Midbrain (tissue), 1 donor: ENCODE data around the gene HIBADH.
A peak's percentile ranks its signal among the peaks of the same experiment; 100 is the strongest.
"Not testable (repeated sequence)": the region's sequence is repeated elsewhere in the genome, so short reads cannot be mapped to it uniquely, and the experiment has no call there.

Source experiments
- DNase-seq: peaks from one replicate; lab custom pipeline; 2025; lab: John Stamatoyannopoulos, UW

HIBADH gene

GRCh38 chr7:27547401-27547800 is 115.3 kb downstream of the HIBADH start:
- no peak for DNase-seq

GRCh38 chr7:27546610-27547009 is 116.1 kb downstream of the HIBADH start:
- no peak for DNase-seq

GRCh38 chr7:27535795-27536194 is 126.9 kb downstream of the HIBADH start:
- no peak for DNase-seq

GRCh38 chr7:27533652-27534081 is 129.0 kb downstream of the HIBADH start:
- DNase-seq: no peak

GRCh38 chr7:27532314-27532713 is 130.4 kb downstream of the HIBADH start:
- no peak for DNase-seq

GRCh38 chr7:27527348-27527714 is 135.4 kb downstream of the HIBADH start:
- DNase-seq: no peak

- no peak for DNase-seq
Measured at GRCh38 chr7:27526611-27527347, 135.9 kb downstream of the HIBADH start.

GRCh38 chr7:27526131-27526530 is 136.6 kb downstream of the HIBADH start:
- no peak for DNase-seq

GRCh38 chr7:27523321-27523720 is 139.4 kb downstream of the HIBADH start:
- no peak for DNase-seq

GRCh38 chr7:27522566-27522965 is 140.1 kb downstream of the HIBADH start:
- no peak for DNase-seq

GRCh38 chr7:27520815-27521790 is 141.6 kb downstream of the HIBADH start:
- peak; percentile 12 for DNase-seq

- no peak for DNase-seq
Measured at GRCh38 chr7:27519793-27520469, 142.8 kb downstream of the HIBADH start.

- DNase-seq: no peak
Measured at GRCh38 chr7:27518561-27519350, 143.9 kb downstream of the HIBADH start.

GRCh38 chr7:27516421-27516820 is 146.3 kb downstream of the HIBADH start:
- no peak for DNase-seq

- no peak for DNase-seq
Measured at GRCh38 chr7:27515933-27516332, 146.8 kb downstream of the HIBADH start.

- DNase-seq: no peak
Measured at GRCh38 chr7:27514861-27515260, 147.8 kb downstream of the HIBADH start.

GRCh38 chr7:27513885-27514284 is 148.8 kb downstream of the HIBADH start:
- no peak for DNase-seq

- DNase-seq: not testable (repeated sequence)
Measured at GRCh38 chr7:27511370-27511769, 151.3 kb downstream of the HIBADH start.

- DNase-seq: no peak
Measured at GRCh38 chr7:27510541-27510940, 152.1 kb downstream of the HIBADH start.

- DNase-seq: not testable (repeated sequence)
Measured at GRCh38 chr7:27501879-27502278, 160.8 kb downstream of the HIBADH start.

- DNase-seq: no peak
Measured at GRCh38 chr7:27501001-27501400, 161.7 kb downstream of the HIBADH start.

GRCh38 chr7:27492224-27492623 is 170.5 kb downstream of the HIBADH start:
- DNase-seq: no peak
